H9 (cell line): Measurements from ENCODE around the gene HIPK4. TPM values are rescaled to one million over a fixed set of nuclear protein-coding genes. Genes with fewer than 3 reads are reported as not detected.

ENCODE experiments used
- DNase-seq: peaks from one replicate; pipeline ENCODE4 v3.0.0-alpha.2; 2017
- H2AFZ ChIP-seq: one replicate; pipeline ENCODE4 v1.6.1; 2013; ENCODE audit warnings: mild to moderate bottlenecking, low read length, control low read depth, moderate library complexity
- H2AK5ac ChIP-seq: 2 replicates; pipeline ENCODE4 v1.6.1; 2013; ENCODE audit warnings: low read length, control low read depth, mixed read lengths; ENCODE audit not compliant: insufficient read length
- H2BK120ac ChIP-seq: one replicate; pipeline ENCODE4 v1.6.1; 2013; ENCODE audit warnings: low read depth, mild to moderate bottlenecking, low read length, control low read depth, inconsistent platforms; ENCODE audit not compliant: poor library complexity, severe bottlenecking
- H2BK12ac ChIP-seq: 2 replicates; pipeline ENCODE4 v1.6.1; 2013; ENCODE audit warnings: low read length, control low read depth, mixed read lengths, low read depth; ENCODE audit not compliant: insufficient read length
- H2BK15ac ChIP-seq: 2 replicates; pipeline ENCODE4 v1.6.1; 2013; ENCODE audit warnings: low read depth, low read length, control low read depth
- H2BK20ac ChIP-seq: one replicate; pipeline ENCODE4 v1.6.1; 2013; ENCODE audit warnings: low read depth, mild to moderate bottlenecking, low read length, control low read depth, inconsistent platforms; ENCODE audit not compliant: poor library complexity, severe bottlenecking
- H2BK5ac ChIP-seq: 2 replicates; pipeline ENCODE4 v1.6.1; 2013; ENCODE audit warnings: low read length, control low read depth, mixed read lengths; ENCODE audit not compliant: insufficient read length
- H3K14ac ChIP-seq: 2 replicates; pipeline ENCODE4 v1.6.1; 2013; ENCODE audit warnings: low read length, control low read depth; ENCODE audit not compliant: insufficient read depth
- H3K18ac ChIP-seq: 2 replicates; pipeline ENCODE4 v1.6.1; 2013; ENCODE audit warnings: low read depth, mild to moderate bottlenecking, mixed read lengths, low read length, control low read depth; ENCODE audit not compliant: insufficient read length
- H3K23ac ChIP-seq: 2 replicates; pipeline ENCODE4 v1.6.1; 2013; ENCODE audit warnings: low read length, control low read depth, mixed read lengths, low read depth; ENCODE audit not compliant: insufficient read length
- H3K23me2 ChIP-seq: 2 replicates; pipeline ENCODE4 v1.6.1; 2013; ENCODE audit warnings: low read depth, mild to moderate bottlenecking, mixed read lengths, low read length, control low read depth; ENCODE audit not compliant: insufficient read length, poor library complexity, severe bottlenecking
- H3K27ac ChIP-seq: 2 replicates; pipeline ENCODE4 v1.5.1; 2013; ENCODE audit warnings: low read length, control low read depth, mixed read lengths, low read depth; ENCODE audit not compliant: insufficient read length
- H3K27me3 ChIP-seq: 2 replicates; pipeline ENCODE4 v1.6.1; 2013; ENCODE audit warnings: low read length, control low read depth, inconsistent platforms; ENCODE audit not compliant: insufficient read depth
- H3K4ac ChIP-seq: 2 replicates; pipeline ENCODE4 v1.6.1; 2013; ENCODE audit warnings: low read depth, mild to moderate bottlenecking, control low read depth, inconsistent platforms, low read length, moderate library complexity
- H3K4me1 ChIP-seq: 2 replicates; pipeline ENCODE4 v1.6.1; 2013; ENCODE audit warnings: low read length, control low read depth, inconsistent platforms; ENCODE audit not compliant: insufficient read depth
- H3K4me2 ChIP-seq: 2 replicates; pipeline ENCODE4 v1.6.1; 2013; ENCODE audit warnings: low read length, control low read depth, mixed read lengths; ENCODE audit not compliant: insufficient read length, insufficient read depth
- H3K56ac ChIP-seq: 2 replicates; pipeline ENCODE4 v1.6.1; 2013; ENCODE audit warnings: low read depth, mild to moderate bottlenecking, mixed read lengths, low read length, control low read depth; ENCODE audit not compliant: insufficient read length
- H3K79me1 ChIP-seq: 2 replicates; pipeline ENCODE4 v1.6.1; 2013; ENCODE audit warnings: low read depth, mild to moderate bottlenecking, moderate library complexity, low read length, control low read depth, inconsistent platforms; ENCODE audit not compliant: insufficient read depth, poor library complexity, severe bottlenecking
- H3K79me2 ChIP-seq: 2 replicates; pipeline ENCODE4 v1.6.1; 2013; ENCODE audit warnings: low read length, control low read depth, inconsistent platforms; ENCODE audit not compliant: insufficient read depth
- H3K9ac ChIP-seq: 2 replicates; pipeline ENCODE4 v1.6.1; 2013; ENCODE audit warnings: low read length, control low read depth, mixed read lengths; ENCODE audit not compliant: insufficient read length; ENCODE audit errors: extremely low read depth
- H3K9me3 ChIP-seq: one replicate; pipeline ENCODE4 v1.6.1; 2013; ENCODE audit warnings: low read depth, low read length, inconsistent platforms; ENCODE audit not compliant: control insufficient read depth
- H3T11ph ChIP-seq: one replicate; pipeline ENCODE4 v1.6.1; 2013; ENCODE audit warnings: mild to moderate bottlenecking, low read length, control low read depth, inconsistent platforms
- H4K20me1 ChIP-seq: one replicate; pipeline ENCODE4 v1.6.1; 2013; ENCODE audit not compliant: control insufficient read depth, insufficient read length, insufficient read depth
- H4K5ac ChIP-seq: 2 replicates; pipeline ENCODE4 v1.6.1; 2013; ENCODE audit warnings: low read depth, mild to moderate bottlenecking, mixed read lengths, low read length, control low read depth; ENCODE audit not compliant: insufficient read length
- H4K8ac ChIP-seq: replicated peaks from 2 replicates; pipeline ENCODE4 v1.6.1; 2013; ENCODE audit warnings: low read length, control low read depth, mixed read lengths, low read depth; ENCODE audit not compliant: insufficient read length
- H4K91ac ChIP-seq: 2 replicates; pipeline ENCODE4 v1.6.1; 2013; ENCODE audit warnings: low read depth, mild to moderate bottlenecking, moderate library complexity, mixed read lengths, low read length, control low read depth; ENCODE audit not compliant: insufficient read length
- H3K27ac Mint-ChIP-seq, 3 experiments: 2 replicates in 2 of 3; 3 replicates in 1 of 3; pipeline ENCODE4 v1.8.0; 2020 to 2021; ENCODE audit warnings: mixed read lengths in 3 of 3, mild to moderate bottlenecking in 1 of 3, moderate library complexity in 1 of 3
- H3K27me3 Mint-ChIP-seq: 2 replicates; pipeline ENCODE4 v1.8.0; 2021; ENCODE audit warnings: low read depth, mild to moderate bottlenecking, moderate library complexity, mixed read lengths
- H3K36me3 Mint-ChIP-seq, 3 experiments: 2 replicates in 2 of 3; 3 replicates in 1 of 3; pipeline ENCODE4 v1.8.0; 2020 to 2021; ENCODE audit warnings: low read depth in 3 of 3, mixed read lengths in 3 of 3; ENCODE audit not compliant: insufficient read depth in 1 of 3
- H3K4me1 Mint-ChIP-seq, 2 experiments: 2 replicates each; pipeline ENCODE4 v1.8.0; 2020; ENCODE audit warnings: mixed read lengths in 2 of 2
- H3K4me3 Mint-ChIP-seq, 2 experiments: 2 replicates in 1 of 2; 3 replicates in 1 of 2; pipeline ENCODE4 v1.8.0; 2020 to 2021; ENCODE audit warnings: mild to moderate bottlenecking in 2 of 2, mixed read lengths in 2 of 2, moderate library complexity in 1 of 2
- H3K9me3 Mint-ChIP-seq, 2 experiments: 2 replicates in 1 of 2; 3 replicates in 1 of 2; pipeline ENCODE4 v1.8.0; 2020; ENCODE audit warnings: mild to moderate bottlenecking in 2 of 2, mixed read lengths in 2 of 2, moderate library complexity in 1 of 2
- CTCF ChIP-seq: fragments of 200-600 bp; sonication (generic); conservative IDR thresholded peaks from 3 replicates; pipeline ENCODE4 v1.8.0; 2021; ENCODE audit warnings: antibody characterized with exemption, mild to moderate bottlenecking
- WGBS: extraction: QIAGEN DNeasy Blood & Tissue Kit; methylation state at CpG from one replicate; pipeline ENCODE4 v1.1.7; 2013; ENCODE audit warnings: missing lambda C conversion rate, low lambda C conversion rate, mixed read lengths; ENCODE audit not compliant: insufficient read length; ENCODE audit errors: extremely low coverage; 5-methylcytosine and 5-hydroxymethylcytosine counted together
- total RNA-seq: library from RNA; stranded (reverse); gene quantifications from 2 replicates; pipeline ENCODE4 v1.2.1, GENCODE V29; 2021

HIPK4 gene
- total RNA-seq, 1 experiment from 2014 or later = 0.15 TPM

DNA sequence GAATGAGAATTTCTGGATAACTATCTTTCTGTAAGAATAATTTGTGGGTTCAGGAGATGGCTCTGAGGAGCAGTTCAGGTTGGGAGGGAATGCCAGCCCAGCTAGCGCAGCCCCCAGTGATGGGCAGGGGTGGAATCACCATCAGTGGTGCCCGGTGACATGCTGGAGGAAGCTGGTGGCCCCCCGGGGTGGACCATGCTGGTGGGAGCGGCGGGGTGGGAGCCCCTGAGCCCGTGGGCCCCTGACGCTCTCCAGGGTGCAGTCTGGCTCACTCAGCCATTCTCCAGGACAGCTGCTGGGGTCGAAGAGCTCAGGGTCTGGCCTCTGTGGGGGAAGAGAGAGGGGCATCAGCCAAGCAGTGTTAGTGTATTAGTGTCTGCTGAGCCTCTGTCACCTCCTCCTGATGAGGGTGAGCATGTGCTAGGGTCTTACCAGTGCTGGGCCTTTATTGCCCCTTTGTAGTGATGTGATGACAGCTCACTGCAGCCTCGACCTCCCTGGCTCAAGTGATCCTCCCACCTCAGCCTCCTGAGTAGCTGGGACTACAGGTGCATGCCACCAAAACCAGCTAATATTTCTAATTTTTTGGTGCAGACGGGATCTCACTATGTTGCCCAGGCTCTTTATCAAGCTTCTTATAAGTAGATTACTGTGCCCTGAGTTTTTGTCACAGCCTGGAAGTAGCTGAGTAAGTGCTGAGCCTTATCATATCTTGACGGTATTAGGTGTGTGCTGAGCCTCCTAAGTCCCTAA is 10.4 kb downstream of the HIPK4 start:
- H2BK120ac ChIP-seq = no peak overlapping the region
- H2AK5ac ChIP-seq = no peak overlapping the region
- H2BK15ac ChIP-seq = no peak overlapping the region
- H4K91ac ChIP-seq = no peak overlapping the region
- no peak for DNase-seq
- H3K18ac ChIP-seq = no peak overlapping the region
- no peak overlapping the region for H3K4me2 ChIP-seq
- H2BK12ac ChIP-seq = no peak overlapping the region
- no peaks in the 10 kb centered on the region for H3K79me1 ChIP-seq
- H3K4me3 Mint-ChIP-seq = peak overlapping the region in 1 of 2 experiments; percentile 35; a peak in 2 of 5 replicates
- H3K23ac ChIP-seq = no peak overlapping the region
- peaks cover under 1% of the 10 kb centered on the region; the same call in 1 of the 2 replicates for H3K27me3 Mint-ChIP-seq
- peaks cover 4 to 9% of the 10 kb centered on the region in 2 experiments for H3K4me1 Mint-ChIP-seq
- no peak overlapping the region for H3K27ac ChIP-seq
- peak overlapping the region in 2 of 3 experiments; percentile 62 to 74; a peak in 4 of 7 replicates for H3K27ac Mint-ChIP-seq
- H2BK5ac ChIP-seq = no peak overlapping the region
- H3K4me1 ChIP-seq = no peaks in the 10 kb centered on the region
- no peaks in the 10 kb centered on the region for H3K79me2 ChIP-seq
- H3K36me3 Mint-ChIP-seq = peaks cover 3 to 27% (median 19%) of the 10 kb centered on the region in 3 experiments; a peak in 6 of 7 replicates
- no peak overlapping the region for H3K14ac ChIP-seq
- TF ChIP-seq CTCF = no peak
- H3K9me3 ChIP-seq = no peaks in the 10 kb centered on the region
- no peaks in the 10 kb centered on the region for H3K9me3 Mint-ChIP-seq
- no peak overlapping the region for H3K9ac ChIP-seq
- H3K27me3 ChIP-seq = no peaks in the 10 kb centered on the region
- no CpG with 5 or more reads among the region's 11 CpGs for WGBS
- no peak overlapping the region for H3T11ph ChIP-seq
- no peak overlapping the region for H2BK20ac ChIP-seq
- H3K4ac ChIP-seq = no peak overlapping the region
- no peaks in the 10 kb centered on the region for H3K23me2 ChIP-seq
- H4K8ac ChIP-seq = no peak overlapping the region
- H4K20me1 ChIP-seq = peaks cover 2% of the 10 kb centered on the region
- no peak overlapping the region for H4K5ac ChIP-seq
- no peak overlapping the region for H2AFZ ChIP-seq
- no peak overlapping the region for H3K56ac ChIP-seq
